Calu3 (cell line): ENCODE measurements around the gene NCAPH2. TPM values are rescaled to one million over a fixed set of nuclear protein-coding genes. Genes with fewer than 3 reads are reported as not detected.
"Not testable (repeated sequence)": the region's sequence is repeated elsewhere in the genome, so short reads cannot be mapped to it uniquely, and the experiment has no call there.

ENCODE experiments used
- BruUV-seq: library from RNA; stranded (reverse); fragments of 400-500 nt; replicated peaks from 2 replicates; lab custom pipeline; 2021; lab: Mats Ljungman, UMichigan
- CTCF ChIA-PET: fragments of 300-600 bp; sonication (Branson Sonifier 250); formaldehyde crosslinking; loops from one replicate; lab custom pipeline; 2022; ENCODE audit warnings: antibody characterized with exemption; lab: Charles Lee
- DNase-seq: peaks from one replicate; pipeline ENCODE4 v3.0.0; 2022
- H3K27ac Mint-ChIP-seq: one replicate; pipeline ENCODE4 v1.8.0; 2022; ENCODE audit warnings: mixed read lengths; ENCODE audit not compliant: unreplicated experiment
- H3K27me3 Mint-ChIP-seq: one replicate; pipeline ENCODE4 v1.8.0; 2022; ENCODE audit warnings: mixed read lengths; ENCODE audit not compliant: unreplicated experiment
- H3K36me3 Mint-ChIP-seq: one replicate; pipeline ENCODE4 v1.8.0; 2022; ENCODE audit warnings: mild to moderate bottlenecking, moderate library complexity, mixed read lengths; ENCODE audit not compliant: insufficient read depth, unreplicated experiment
- H3K4me1 Mint-ChIP-seq: one replicate; pipeline ENCODE4 v1.8.0; 2022; ENCODE audit warnings: mild to moderate bottlenecking, low read depth, mixed read lengths; ENCODE audit not compliant: unreplicated experiment
- H3K4me3 Mint-ChIP-seq: one replicate; pipeline ENCODE4 v1.8.0; 2022; ENCODE audit warnings: mild to moderate bottlenecking, low read depth, moderate library complexity, mixed read lengths; ENCODE audit not compliant: unreplicated experiment
- H3K9me3 Mint-ChIP-seq: one replicate; pipeline ENCODE4 v1.8.0; 2022; ENCODE audit warnings: low read depth, mixed read lengths; ENCODE audit not compliant: unreplicated experiment
- intact Hi-C: fragments of 100-400 bp; cut with micrococcal nuclease; formaldehyde crosslinking; loops from one replicate; pipeline ENCODE4 v1.10.0; 2022; ENCODE audit not compliant: unreplicated experiment
- total RNA-seq: library from RNA; stranded (reverse); gene quantifications from 2 replicates; pipeline ENCODE4 v1.2.3, GENCODE V29; 2022
- TF ChIP-seq, protein P1 (sequence below): fragments of 200-600 bp; IDR thresholded peaks from one replicate; pipeline ENCODE4 v1.8.0; 2022; ENCODE audit warnings: antibody characterized with exemption; ENCODE audit not compliant: unreplicated experiment

The NCAPH2 gene
- total RNA-seq, 1 experiment from 2014 or later, result 92.0 TPM

DNA sequence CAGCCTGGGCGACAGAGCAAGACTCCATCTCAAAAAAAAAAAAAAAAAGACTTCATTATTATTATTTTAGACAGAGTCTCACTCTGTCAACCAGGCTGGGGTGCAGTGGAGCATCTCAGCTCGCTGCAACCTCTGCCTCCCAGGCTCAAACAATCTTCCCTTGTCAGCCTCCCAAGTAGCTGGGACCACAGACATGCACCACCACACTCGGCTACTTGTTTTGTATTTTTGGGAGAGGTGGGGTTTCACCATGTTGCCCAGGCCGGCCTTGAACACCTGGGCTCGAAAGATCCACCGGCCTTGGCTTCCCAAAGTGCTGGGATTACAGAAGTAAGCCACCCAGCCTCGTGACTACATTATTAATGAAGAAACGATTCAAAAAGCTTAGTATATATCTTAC, 27.1 kb downstream of the NCAPH2 start:
- DNase-seq, result no peak
- intact Hi-C loops, result no loop called here
- CTCF ChIA-PET, result interaction anchor here (0.7 kb wide), 2 partner anchors 47 to 71 kb away, joined by 3 to 5 read pairs; no protein-coding TSS in a partner anchor
- Mint-ChIP-seq H3K36me3 (peaks cover 66% of the 10 kb centered on the region), H3K4me3 (no peak overlapping the region), H3K4me1 (peaks cover 49% of the 10 kb centered on the region), H3K27ac (no peak overlapping the region), H3K9me3 (no peaks in the 10 kb centered on the region), H3K27me3 (no peaks in the 10 kb centered on the region)
- no TSS peak for BruUV-seq
- TF ChIP-seq, protein P1, sequence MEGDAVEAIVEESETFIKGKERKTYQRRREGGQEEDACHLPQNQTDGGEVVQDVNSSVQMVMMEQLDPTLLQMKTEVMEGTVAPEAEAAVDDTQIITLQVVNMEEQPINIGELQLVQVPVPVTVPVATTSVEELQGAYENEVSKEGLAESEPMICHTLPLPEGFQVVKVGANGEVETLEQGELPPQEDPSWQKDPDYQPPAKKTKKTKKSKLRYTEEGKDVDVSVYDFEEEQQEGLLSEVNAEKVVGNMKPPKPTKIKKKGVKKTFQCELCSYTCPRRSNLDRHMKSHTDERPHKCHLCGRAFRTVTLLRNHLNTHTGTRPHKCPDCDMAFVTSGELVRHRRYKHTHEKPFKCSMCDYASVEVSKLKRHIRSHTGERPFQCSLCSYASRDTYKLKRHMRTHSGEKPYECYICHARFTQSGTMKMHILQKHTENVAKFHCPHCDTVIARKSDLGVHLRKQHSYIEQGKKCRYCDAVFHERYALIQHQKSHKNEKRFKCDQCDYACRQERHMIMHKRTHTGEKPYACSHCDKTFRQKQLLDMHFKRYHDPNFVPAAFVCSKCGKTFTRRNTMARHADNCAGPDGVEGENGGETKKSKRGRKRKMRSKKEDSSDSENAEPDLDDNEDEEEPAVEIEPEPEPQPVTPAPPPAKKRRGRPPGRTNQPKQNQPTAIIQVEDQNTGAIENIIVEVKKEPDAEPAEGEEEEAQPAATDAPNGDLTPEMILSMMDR, result no peak

DNA sequence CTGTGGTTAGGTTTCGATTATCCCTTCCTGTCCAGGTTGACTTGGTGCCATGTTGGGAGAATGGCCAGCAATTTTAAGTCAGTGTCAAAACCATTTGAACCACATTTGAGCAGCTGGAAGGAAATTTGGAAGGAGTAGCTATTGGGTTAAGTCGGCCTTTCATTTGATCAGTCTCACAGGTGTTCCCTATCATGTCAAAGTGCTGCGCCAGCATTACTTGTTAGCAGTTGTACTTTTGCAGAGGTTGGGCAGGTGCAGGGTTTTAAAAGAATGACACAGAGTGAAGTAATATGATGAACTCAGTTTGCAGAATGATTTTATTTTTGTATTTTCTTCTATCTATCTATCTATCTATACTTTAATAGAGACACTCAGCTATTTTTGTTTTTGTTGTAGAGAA, 28.2 kb downstream of the NCAPH2 start:
- H3K4me3 Mint-ChIP-seq, result no peak overlapping the region
- CTCF ChIA-PET, result interaction anchor here (0.6 kb wide), 1 partner anchor 53 kb away, joined by 3 read pairs; no protein-coding TSS in a partner anchor
- no peaks in the 10 kb centered on the region for H3K9me3 Mint-ChIP-seq
- TF ChIP-seq, protein P1, result no peak
- H3K36me3 Mint-ChIP-seq, result peaks cover 61% of the 10 kb centered on the region
- no peaks in the 10 kb centered on the region for H3K27me3 Mint-ChIP-seq
- BruUV-seq, result no TSS peak
- no peak overlapping the region for H3K27ac Mint-ChIP-seq
- peaks cover 60% of the 10 kb centered on the region for H3K4me1 Mint-ChIP-seq
- intact Hi-C loops, result no loop called here
- DNase-seq, result no peak

DNA sequence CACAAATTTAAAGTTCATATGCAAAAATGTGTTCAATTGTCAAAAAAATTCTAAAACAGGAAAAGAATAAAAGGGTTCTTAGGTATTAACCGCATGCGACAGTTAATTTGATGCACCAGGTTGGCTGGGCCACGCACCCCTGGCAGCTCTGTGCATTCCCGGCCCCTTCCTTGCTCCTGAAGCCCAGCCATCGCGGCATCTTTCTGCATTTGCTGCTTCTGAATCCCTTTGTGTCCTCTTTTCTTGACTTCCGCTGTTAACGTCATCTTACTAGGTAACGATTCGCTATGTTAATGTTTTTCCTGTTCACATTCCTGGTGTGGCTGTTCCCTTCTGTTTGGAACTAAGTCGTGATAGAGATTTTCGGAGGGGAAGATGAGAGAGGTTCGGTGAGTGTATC, 29.7 kb downstream of the NCAPH2 start:
- Mint-ChIP-seq H3K4me3 (peak overlapping the region; percentile 57), H3K4me1 (peaks cover 65% of the 10 kb centered on the region), H3K27me3 (no peaks in the 10 kb centered on the region), H3K9me3 (no peaks in the 10 kb centered on the region), H3K27ac (peak overlapping the region; percentile 88), H3K36me3 (peaks cover 53% of the 10 kb centered on the region)
- CTCF ChIA-PET, result no interaction called here
- intact Hi-C loops, result no loop called here
- TF ChIP-seq, protein P1, result no peak
- no TSS peak for BruUV-seq
- DNase-seq, result no peak

DNA sequence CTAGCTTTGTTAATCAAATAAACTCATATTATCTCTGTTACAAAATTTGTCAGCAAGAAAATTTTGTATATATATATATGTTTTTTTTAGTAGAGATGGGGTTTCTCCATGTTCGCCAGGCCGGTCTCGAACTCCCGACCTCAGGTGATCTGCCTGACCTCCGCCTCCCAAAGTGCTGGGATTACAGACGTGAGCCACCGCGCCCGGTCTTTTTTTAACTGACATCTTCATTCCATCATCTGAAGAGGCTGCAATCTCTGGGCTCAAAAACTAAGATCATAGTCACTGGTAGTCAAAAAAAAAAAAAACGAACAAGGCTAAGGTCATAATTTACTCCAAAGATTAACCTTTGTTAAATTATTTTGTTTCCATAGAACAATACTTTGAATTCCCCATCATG, 32.4 kb downstream of the NCAPH2 start:
- TF ChIP-seq, protein P1, result no peak
- Mint-ChIP-seq H3K4me3 (no peak overlapping the region), H3K4me1 (peaks cover 54% of the 10 kb centered on the region), H3K36me3 (peaks cover 43% of the 10 kb centered on the region), H3K27ac (peak overlapping the region; percentile 98), H3K9me3 (no peaks in the 10 kb centered on the region), H3K27me3 (no peaks in the 10 kb centered on the region)
- DNase-seq, result no peak
- BruUV-seq, result no TSS peak
- CTCF ChIA-PET, result interaction anchor here (0.7 to 1.8 kb wide), 5 partner anchors 15 to 243 kb away, joined by 3 to 6 read pairs (median 5); partner anchors contain the start of gene SCO2
- intact Hi-C loops, result no loop called here

DNA sequence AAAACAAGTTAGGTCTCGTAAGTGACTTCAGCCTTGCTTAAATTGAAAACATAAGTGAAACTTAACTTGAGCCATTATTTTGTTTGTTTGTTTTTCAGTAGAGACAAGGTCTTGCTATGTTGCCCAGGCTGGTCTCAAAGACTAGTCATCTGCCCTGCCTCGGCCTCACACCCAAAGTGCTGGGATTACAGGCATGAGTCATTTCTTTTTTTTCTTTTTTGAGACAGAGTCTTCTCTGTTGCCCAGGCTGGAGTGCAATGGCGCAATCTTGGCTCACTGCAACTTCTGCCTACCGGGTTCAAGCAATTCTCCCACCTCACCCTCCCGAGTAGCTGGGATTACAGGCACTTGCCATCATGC, 33.6 kb downstream of the NCAPH2 start:
- intact Hi-C loops, BruUV-seq, H3K27me3 Mint-ChIP-seq, CTCF ChIA-PET, H3K9me3 Mint-ChIP-seq, H3K4me3 Mint-ChIP-seq: not testable (repeated sequence)
- H3K36me3 Mint-ChIP-seq, result peaks cover 43% of the 10 kb centered on the region
- peak; percentile 71 for DNase-seq
- H3K4me1 Mint-ChIP-seq, result peaks cover 61% of the 10 kb centered on the region
- peak overlapping the region; percentile 98 for H3K27ac Mint-ChIP-seq
